Uterus (tissue), 2 donors: ENCODE results near the gene PLCH2.

Source experiments
- POLR2A ChIP-seq, 2 donors: fragments of 450-650 bp; IDR thresholded peaks; one replicate each; pipeline ENCODE4 v1.6.1; 2016; ENCODE audit warnings: antibody characterized with exemption in 2 of 2, mild to moderate bottlenecking in 1 of 2, moderate library complexity in 1 of 2
- TF ChIP-seq, protein P1 (sequence below), 4 experiments: fragments of 200-600 bp in 2 of 4; fragments of 450-650 bp in 2 of 4; sonication (generic) in 2 of 4; IDR thresholded peaks; one replicate each; pipeline ENCODE4 v1.5.1; 2016 to 2019; ENCODE audit warnings: antibody characterized with exemption in 4 of 4, mild to moderate bottlenecking in 2 of 4, moderate library complexity in 1 of 4

DNA sequence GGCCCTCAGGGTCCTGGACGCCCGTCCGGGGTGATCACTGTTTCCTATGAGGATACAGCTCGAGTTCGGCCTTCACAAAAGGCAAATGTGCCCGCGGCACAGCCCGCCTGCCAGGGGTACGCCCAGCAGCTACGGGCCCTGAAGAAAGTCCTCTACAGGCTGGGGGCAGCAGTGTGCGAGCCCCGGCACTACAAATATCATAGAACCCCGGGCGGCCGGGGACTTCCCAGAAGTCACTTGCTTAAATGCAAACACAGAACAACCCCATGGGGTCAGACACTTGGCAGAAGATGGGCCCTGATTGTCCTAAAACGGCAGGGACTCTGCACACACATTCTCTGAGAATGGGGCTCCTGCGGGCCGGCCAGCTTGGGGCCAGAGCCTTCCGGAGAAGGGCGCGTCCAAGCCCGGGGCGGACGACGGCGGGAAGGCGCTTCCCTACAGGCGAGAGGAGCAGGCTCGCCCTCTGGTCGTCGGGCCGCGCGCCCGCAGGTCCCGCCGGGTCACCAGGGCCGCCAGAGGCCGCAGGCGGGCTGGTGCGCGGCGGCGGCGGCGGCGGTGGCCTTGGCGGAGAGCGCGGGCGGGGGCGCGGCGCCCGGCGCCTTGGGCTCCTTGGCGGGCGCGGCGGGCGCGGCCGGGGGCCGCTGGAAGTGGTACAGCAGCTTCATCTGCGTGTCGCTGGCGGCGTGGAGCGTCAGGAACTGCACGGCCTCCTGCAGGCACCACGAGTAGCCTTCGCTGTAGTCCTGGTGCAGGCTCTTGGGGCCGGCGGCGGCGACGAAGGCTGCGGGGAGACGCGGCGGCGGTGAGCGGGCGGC is 53.1 kb downstream of the PLCH2 start:
- TF ChIP-seq, protein P1, sequence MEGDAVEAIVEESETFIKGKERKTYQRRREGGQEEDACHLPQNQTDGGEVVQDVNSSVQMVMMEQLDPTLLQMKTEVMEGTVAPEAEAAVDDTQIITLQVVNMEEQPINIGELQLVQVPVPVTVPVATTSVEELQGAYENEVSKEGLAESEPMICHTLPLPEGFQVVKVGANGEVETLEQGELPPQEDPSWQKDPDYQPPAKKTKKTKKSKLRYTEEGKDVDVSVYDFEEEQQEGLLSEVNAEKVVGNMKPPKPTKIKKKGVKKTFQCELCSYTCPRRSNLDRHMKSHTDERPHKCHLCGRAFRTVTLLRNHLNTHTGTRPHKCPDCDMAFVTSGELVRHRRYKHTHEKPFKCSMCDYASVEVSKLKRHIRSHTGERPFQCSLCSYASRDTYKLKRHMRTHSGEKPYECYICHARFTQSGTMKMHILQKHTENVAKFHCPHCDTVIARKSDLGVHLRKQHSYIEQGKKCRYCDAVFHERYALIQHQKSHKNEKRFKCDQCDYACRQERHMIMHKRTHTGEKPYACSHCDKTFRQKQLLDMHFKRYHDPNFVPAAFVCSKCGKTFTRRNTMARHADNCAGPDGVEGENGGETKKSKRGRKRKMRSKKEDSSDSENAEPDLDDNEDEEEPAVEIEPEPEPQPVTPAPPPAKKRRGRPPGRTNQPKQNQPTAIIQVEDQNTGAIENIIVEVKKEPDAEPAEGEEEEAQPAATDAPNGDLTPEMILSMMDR (IDR thresholded peaks at IDR 0.05), result no peak
- TF ChIP-seq POLR2A (IDR thresholded peaks at IDR 0.05), result no peak
